ENCODE measurements around the gene APBB2.

The APBB2 gene

DNA sequence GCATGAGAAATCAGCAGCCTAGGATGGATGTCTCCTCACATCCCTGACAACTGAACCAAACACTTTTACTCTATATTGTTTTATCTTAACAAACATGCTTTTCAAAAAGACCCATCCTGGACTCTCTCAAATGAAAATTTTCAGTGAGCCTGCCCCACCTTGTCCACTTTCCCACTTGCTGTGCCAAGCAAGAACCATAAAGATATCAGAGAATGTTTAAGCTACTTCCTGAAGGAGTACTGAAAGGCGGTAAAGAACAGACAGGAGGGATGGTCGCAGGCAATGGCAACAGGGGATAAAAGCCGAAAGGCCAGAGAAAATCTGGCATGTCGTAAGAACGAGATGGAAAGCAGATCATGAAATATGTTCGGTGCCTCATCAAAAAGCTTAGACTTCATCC is 10.5 kb downstream of the APBB2 start:
- H3K79me2 ChIP-seq (ENCODE audit: insufficient read depth, low read depth) = no peaks in the 10 kb centered on the region
- TF ChIP-seq, protein P1, sequence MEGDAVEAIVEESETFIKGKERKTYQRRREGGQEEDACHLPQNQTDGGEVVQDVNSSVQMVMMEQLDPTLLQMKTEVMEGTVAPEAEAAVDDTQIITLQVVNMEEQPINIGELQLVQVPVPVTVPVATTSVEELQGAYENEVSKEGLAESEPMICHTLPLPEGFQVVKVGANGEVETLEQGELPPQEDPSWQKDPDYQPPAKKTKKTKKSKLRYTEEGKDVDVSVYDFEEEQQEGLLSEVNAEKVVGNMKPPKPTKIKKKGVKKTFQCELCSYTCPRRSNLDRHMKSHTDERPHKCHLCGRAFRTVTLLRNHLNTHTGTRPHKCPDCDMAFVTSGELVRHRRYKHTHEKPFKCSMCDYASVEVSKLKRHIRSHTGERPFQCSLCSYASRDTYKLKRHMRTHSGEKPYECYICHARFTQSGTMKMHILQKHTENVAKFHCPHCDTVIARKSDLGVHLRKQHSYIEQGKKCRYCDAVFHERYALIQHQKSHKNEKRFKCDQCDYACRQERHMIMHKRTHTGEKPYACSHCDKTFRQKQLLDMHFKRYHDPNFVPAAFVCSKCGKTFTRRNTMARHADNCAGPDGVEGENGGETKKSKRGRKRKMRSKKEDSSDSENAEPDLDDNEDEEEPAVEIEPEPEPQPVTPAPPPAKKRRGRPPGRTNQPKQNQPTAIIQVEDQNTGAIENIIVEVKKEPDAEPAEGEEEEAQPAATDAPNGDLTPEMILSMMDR (conservative IDR thresholded peaks at IDR 0.05; ENCODE audit: low read depth, low read length) = no peak
- no peaks in the 10 kb centered on the region for H3K36me3 ChIP-seq (ENCODE audit: insufficient read depth)
- H2AFZ ChIP-seq (ENCODE audit: low read depth) = no peak overlapping the region
- H3K27me3 ChIP-seq (ENCODE audit: insufficient read depth, low read depth) = no peaks in the 10 kb centered on the region
- no peak overlapping the region for H3K4me2 ChIP-seq
- no peaks in the 10 kb centered on the region for H3K4me1 ChIP-seq (ENCODE audit: low read depth, poor library complexity, severe bottlenecking)
- H4K20me1 ChIP-seq (ENCODE audit: insufficient read depth) = no peaks in the 10 kb centered on the region
- H3K9ac ChIP-seq = no peak overlapping the region
- no peak overlapping the region for H3K27ac ChIP-seq
- H3K4me3 ChIP-seq (IDR thresholded peaks at IDR 0.05; ENCODE audit: insufficient read depth, low read depth, low read length) = no peak overlapping the region

DNA sequence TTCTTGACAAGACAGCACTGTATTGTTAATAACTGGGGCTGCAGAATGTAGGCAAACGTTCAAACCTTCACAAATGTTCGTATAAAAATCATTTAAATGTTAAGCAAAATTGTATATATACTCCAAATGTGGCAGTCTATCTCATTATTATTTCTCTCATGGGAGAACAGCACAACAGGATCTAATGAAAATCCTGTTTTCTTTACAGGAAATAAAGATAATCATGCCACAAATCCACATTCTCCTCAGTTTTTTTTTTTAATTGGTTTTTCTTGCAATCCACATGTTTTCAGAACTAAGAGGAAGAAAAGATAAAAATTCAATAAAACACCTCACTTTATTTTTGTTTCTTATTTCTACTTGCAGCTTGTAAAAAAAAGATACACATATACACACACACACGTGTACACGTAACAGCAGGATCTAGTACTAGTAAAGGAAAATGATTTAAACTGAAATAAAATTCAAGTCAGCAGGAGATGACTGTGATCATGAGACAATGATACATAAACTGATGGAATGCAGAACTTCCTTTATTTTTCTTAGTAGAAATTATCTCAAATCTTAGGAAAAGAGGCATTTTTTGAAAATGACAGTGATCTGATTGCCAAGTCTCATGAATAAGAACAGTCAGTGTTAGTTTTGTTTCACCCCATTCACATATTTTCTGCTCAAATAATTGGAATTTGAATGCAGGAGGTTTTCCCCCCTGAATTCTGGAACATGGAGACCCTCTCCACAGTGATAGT is 11.3 kb downstream of the APBB2 start:
- H3K27me3 ChIP-seq (ENCODE audit: insufficient read depth, low read depth) = no peaks in the 10 kb centered on the region
- no peaks in the 10 kb centered on the region for H4K20me1 ChIP-seq (ENCODE audit: insufficient read depth)
- no peak overlapping the region for H3K9ac ChIP-seq
- H3K4me1 ChIP-seq (ENCODE audit: low read depth, poor library complexity, severe bottlenecking) = no peaks in the 10 kb centered on the region
- no peak overlapping the region for H2AFZ ChIP-seq (ENCODE audit: low read depth)
- no peak overlapping the region for H3K4me3 ChIP-seq (IDR thresholded peaks at IDR 0.05; ENCODE audit: insufficient read depth, low read depth, low read length)
- TF ChIP-seq, protein P1 (conservative IDR thresholded peaks at IDR 0.05; ENCODE audit: low read depth, low read length) = no peak
- H3K36me3 ChIP-seq (ENCODE audit: insufficient read depth) = no peaks in the 10 kb centered on the region
- no peaks in the 10 kb centered on the region for H3K79me2 ChIP-seq (ENCODE audit: insufficient read depth, low read depth)
- no peak overlapping the region for H3K27ac ChIP-seq
- no peak overlapping the region for H3K4me2 ChIP-seq

DNA sequence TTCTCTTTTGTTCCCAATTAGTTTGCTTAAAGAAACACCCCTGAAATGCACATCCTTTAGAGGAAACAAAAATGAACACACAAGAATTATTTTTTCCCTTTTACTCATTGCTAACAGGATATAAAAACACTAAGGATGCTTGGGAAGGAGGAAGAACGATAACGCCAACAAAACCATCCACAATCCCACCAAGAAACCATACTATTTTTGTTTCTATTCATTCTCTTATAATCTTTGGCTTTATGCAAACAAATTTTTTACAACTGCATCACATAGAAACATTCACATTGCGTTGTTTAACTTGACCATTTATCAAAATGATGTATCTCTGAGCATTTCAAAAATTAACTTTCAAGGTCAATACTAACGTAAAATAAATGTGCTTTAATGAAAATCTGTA is 12.0 kb downstream of the APBB2 start:
- Histone ChIP-seq H3K9ac (no peak overlapping the region), H3K79me2 (ENCODE audit: insufficient read depth, low read depth) (no peaks in the 10 kb centered on the region), H3K36me3 (ENCODE audit: insufficient read depth) (no peaks in the 10 kb centered on the region), H4K20me1 (ENCODE audit: insufficient read depth) (no peaks in the 10 kb centered on the region), H3K4me3 (IDR thresholded peaks at IDR 0.05; ENCODE audit: insufficient read depth, low read depth, low read length) (no peak overlapping the region), H2AFZ (ENCODE audit: low read depth) (no peak overlapping the region), H3K4me1 (ENCODE audit: low read depth, poor library complexity, severe bottlenecking) (no peaks in the 10 kb centered on the region), H3K27me3 (ENCODE audit: insufficient read depth, low read depth) (no peaks in the 10 kb centered on the region), H3K4me2 (no peak overlapping the region), H3K27ac (no peak overlapping the region)
- TF ChIP-seq, protein P1 (conservative IDR thresholded peaks at IDR 0.05; ENCODE audit: low read depth, low read length) = no peak

DNA sequence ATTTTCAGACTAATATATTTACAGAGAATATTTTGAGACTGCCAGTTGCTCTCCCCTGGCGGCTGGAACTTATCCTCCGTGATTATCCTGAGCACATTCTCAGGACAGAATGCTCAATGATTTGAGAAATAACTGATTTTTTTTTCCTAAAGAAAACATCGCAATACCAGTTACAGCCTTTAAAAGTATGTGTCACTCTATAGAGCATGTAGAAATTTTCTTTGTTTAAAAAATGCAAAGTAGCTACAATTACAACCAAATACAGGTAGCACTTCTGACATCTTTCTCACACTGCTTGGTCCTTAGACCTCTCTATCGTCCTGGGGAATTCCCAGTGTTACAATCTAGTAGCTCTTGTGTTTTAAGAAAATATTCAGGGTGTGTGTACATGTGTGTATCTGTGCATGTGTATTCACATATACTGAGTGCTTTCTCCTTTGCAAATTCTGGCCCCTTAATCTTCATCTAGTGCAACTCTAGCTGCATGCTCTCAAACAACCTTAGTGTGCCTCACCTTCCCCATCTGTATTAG is 13.8 kb downstream of the APBB2 start:
- H3K79me2 ChIP-seq (ENCODE audit: insufficient read depth, low read depth) = no peaks in the 10 kb centered on the region
- no peaks in the 10 kb centered on the region for H3K4me1 ChIP-seq (ENCODE audit: low read depth, poor library complexity, severe bottlenecking)
- TF ChIP-seq, protein P1 (conservative IDR thresholded peaks at IDR 0.05; ENCODE audit: low read depth, low read length) = no peak

More for the DNA sequence above, 13.8 kb downstream of the APBB2 start:
- Histone ChIP-seq H3K36me3 (ENCODE audit: insufficient read depth) (no peaks in the 10 kb centered on the region), H3K4me3 (IDR thresholded peaks at IDR 0.05; ENCODE audit: insufficient read depth, low read depth, low read length) (no peak overlapping the region), H3K4me2 (no peak overlapping the region), H4K20me1 (ENCODE audit: insufficient read depth) (no peaks in the 10 kb centered on the region), H2AFZ (ENCODE audit: low read depth) (no peak overlapping the region), H3K27ac (no peak overlapping the region), H3K9ac (no peak overlapping the region), H3K27me3 (ENCODE audit: insufficient read depth, low read depth) (no peaks in the 10 kb centered on the region)

All from KMS-11 (cell line).